ENCODE results near the gene LRIG3. TPM values are rescaled to one million over a fixed set of nuclear protein-coding genes. Genes with fewer than 3 reads are reported as not detected.

LRIG3 gene
- total RNA-seq (ENCODE audit: low replicate concordance): 8.3 and 74.1 TPM in 2 replicates

GRCh38 chr12:58920102-58920960 lies at the start of gene LRIG3:
TSS of gene LRIG3 (minus strand) at chr12:58920504. CDS start at chr12:58920235, 269 bp downstream.

